Tibial nerve (tissue), 3 donors: ENCODE measurements around the gene STK10.

Source experiments
- POLR2A ChIP-seq, 2 donors: fragments of 450-650 bp; IDR thresholded peaks; one replicate each; pipeline ENCODE4 v1.6.1; 2017; ENCODE audit warnings: antibody characterized with exemption in 2 of 2, mild to moderate bottlenecking in 2 of 2, moderate library complexity in 2 of 2
- TF ChIP-seq, protein P1 (sequence below), 5 experiments: fragments of 200-600 bp in 3 of 5; fragments of 450-650 bp in 2 of 5; sonication (generic) in 3 of 5; IDR thresholded peaks; one replicate each; pipeline ENCODE4 v1.5.1; 2016 to 2019; ENCODE audit warnings: antibody characterized with exemption in 5 of 5, mild to moderate bottlenecking in 3 of 5, moderate library complexity in 2 of 5

DNA sequence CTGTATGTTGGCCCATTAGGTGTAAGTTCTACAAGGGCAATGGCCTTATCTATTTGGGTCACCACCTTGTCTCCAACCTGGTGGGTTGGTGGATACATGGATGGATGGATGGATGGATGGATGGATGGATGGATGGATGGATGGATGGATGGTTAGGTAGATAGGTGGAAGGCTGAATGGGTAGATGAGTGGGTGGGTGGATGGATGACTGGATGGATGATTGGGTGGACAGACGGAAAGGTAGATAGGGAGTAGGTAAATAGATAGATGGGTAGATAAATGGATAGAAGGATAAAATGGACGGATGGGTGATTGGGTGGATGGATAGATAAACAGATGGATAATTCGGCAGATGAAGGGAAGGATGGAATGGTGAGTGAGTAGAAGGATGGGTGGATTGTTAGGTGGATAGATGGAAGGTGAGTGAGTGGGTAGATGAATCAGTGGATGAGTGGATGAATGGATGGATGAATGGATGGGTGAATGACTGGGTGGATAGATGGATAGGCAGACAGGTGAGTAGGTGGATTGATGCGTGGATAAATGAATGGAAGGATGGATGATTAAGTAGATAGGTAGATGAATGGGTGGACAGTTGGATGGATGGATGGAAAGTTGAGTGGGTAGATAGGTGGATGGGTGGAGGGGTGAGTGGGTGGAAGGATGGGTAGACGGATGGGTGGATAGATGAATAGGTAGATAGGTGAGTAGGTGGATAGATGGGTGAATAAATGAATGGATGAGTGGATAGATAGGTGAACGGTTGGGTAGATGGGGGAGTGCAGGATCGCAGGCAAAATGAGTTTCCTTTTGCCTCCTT, 98.5 kb downstream of the STK10 start:
- TF ChIP-seq, protein P1, sequence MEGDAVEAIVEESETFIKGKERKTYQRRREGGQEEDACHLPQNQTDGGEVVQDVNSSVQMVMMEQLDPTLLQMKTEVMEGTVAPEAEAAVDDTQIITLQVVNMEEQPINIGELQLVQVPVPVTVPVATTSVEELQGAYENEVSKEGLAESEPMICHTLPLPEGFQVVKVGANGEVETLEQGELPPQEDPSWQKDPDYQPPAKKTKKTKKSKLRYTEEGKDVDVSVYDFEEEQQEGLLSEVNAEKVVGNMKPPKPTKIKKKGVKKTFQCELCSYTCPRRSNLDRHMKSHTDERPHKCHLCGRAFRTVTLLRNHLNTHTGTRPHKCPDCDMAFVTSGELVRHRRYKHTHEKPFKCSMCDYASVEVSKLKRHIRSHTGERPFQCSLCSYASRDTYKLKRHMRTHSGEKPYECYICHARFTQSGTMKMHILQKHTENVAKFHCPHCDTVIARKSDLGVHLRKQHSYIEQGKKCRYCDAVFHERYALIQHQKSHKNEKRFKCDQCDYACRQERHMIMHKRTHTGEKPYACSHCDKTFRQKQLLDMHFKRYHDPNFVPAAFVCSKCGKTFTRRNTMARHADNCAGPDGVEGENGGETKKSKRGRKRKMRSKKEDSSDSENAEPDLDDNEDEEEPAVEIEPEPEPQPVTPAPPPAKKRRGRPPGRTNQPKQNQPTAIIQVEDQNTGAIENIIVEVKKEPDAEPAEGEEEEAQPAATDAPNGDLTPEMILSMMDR (IDR thresholded peaks at IDR 0.05), result no peak
- no peak for TF ChIP-seq POLR2A (IDR thresholded peaks at IDR 0.05)
